K562 (cell line): ENCODE data around the gene ZCCHC24. TPM values are rescaled to one million over a fixed set of nuclear protein-coding genes. Genes with fewer than 3 reads are reported as not detected.
A peak's percentile ranks its signal among the peaks of the same experiment; 100 is the strongest.

Experiments
- ATAC-seq: fragments of 200-7000 bp; cut with Tn5 transposase; 3 replicates; pipeline ENCODE4 v1.9.1; 2020; ENCODE audit warnings: moderate library complexity
- BruUV-seq: library from RNA; stranded (reverse); fragments of 400-500 nt; replicated peaks from 2 replicates; lab custom pipeline; 2021; lab: Mats Ljungman, UMichigan
- CTCF ChIA-PET: fragments of 300-600 bp; formaldehyde crosslinking; extraction: SDS; loops from one replicate; lab custom pipeline; 2021; ENCODE audit warnings: low intra/inter-chr PET ratio; lab: Yijun Ruan, JAX
- POLR2A ChIA-PET: fragments of 300-600, 350-650 bp; sonication (Branson Sonifier 250); formaldehyde crosslinking; extraction: SDS; loops from one replicate; lab custom pipeline; 2021; ENCODE audit warnings: antibody characterized with exemption, inconsistent platforms; lab: Yijun Ruan, JAX
- DNase-seq, 4 experiments: peaks; one replicate each; pipeline versions ENCODE4 v3.0.0 to v3.0.0-alpha.2; 2011 to 2018; ENCODE audit warnings: low spot score in 3 of 4, mixed read lengths in 3 of 4; ENCODE audit errors: extremely low read depth in 1 of 4
- FAIRE-seq: peaks from 2 replicates; lab custom pipeline; 2011; peaks lifted over from hg19 to GRCh38; lab: Jason Lieb, UNC
- H2AFZ ChIP-seq: 2 replicates; pipeline ENCODE4 v1.6.0; 2011; ENCODE audit warnings: low read depth, low read length, control low read depth, inconsistent platforms
- H3K27ac ChIP-seq: fragments of 200-600 bp; 3 replicates; pipeline ENCODE4 v1.8.0; 2011; ENCODE audit warnings: low read depth, mild to moderate bottlenecking, control low read depth, inconsistent platforms, low read length, moderate library complexity, mixed read lengths; ENCODE audit errors: extremely low read depth
- H3K27me3 ChIP-seq, 2 experiments: fragments of 300-600 bp in 1 of 2; 2 replicates in 1 of 2; 3 replicates in 1 of 2; pipeline versions ENCODE4 v1.6.0 to v1.8.0; 2011; ENCODE audit warnings: inconsistent platforms in 2 of 2, low read length in 2 of 2, mild to moderate bottlenecking in 1 of 2, mixed read lengths in 1 of 2, moderate library complexity in 1 of 2; ENCODE audit not compliant: control insufficient read depth in 2 of 2, insufficient read depth in 2 of 2
- H3K36me3 ChIP-seq: fragments of 300-600 bp; 3 replicates; pipeline ENCODE4 v1.8.0; 2011; ENCODE audit warnings: mild to moderate bottlenecking, low read length, inconsistent platforms; ENCODE audit not compliant: control insufficient read depth, insufficient read depth
- H3K4me1 ChIP-seq, 2 experiments: fragments of 200-600 bp in 1 of 2; replicated peaks in 1 of 2; 2 replicates in 1 of 2; 3 replicates in 1 of 2; pipeline versions ENCODE4 v1.5.1 to v1.8.0; 2011; ENCODE audit warnings: inconsistent platforms in 2 of 2, low read length in 2 of 2, mild to moderate bottlenecking in 1 of 2, mixed read lengths in 1 of 2, moderate library complexity in 1 of 2; ENCODE audit not compliant: control insufficient read depth in 2 of 2, insufficient read depth in 2 of 2
- H3K4me2 ChIP-seq: 2 replicates; pipeline ENCODE4 v1.6.1; 2011; ENCODE audit warnings: low read length, control low read depth, inconsistent platforms, mixed read lengths; ENCODE audit not compliant: insufficient read depth
- H3K4me3 ChIP-seq: fragments of 200-600 bp; sonication (generic), shearing (Covaris generic); 2 replicates; pipeline ENCODE4 v1.5.1; 2016; ENCODE audit warnings: control low read depth, inconsistent platforms
- H3K79me2 ChIP-seq: fragments of 200-600 bp; 3 replicates; pipeline ENCODE4 v1.8.0; 2011; ENCODE audit warnings: low read length, inconsistent platforms; ENCODE audit not compliant: control insufficient read depth, insufficient read depth
- H3K9ac ChIP-seq, 2 experiments: 2 replicates each; pipeline versions ENCODE4 v1.6.0 to v1.6.1; 2011; ENCODE audit warnings: low read depth in 2 of 2, low read length in 2 of 2, control low read depth in 1 of 2, inconsistent platforms in 1 of 2, mild to moderate bottlenecking in 1 of 2, mixed read lengths in 1 of 2; ENCODE audit not compliant: insufficient read depth in 1 of 2
- H3K9me1 ChIP-seq: one replicate; pipeline ENCODE4 v1.6.0; 2011; ENCODE audit warnings: inconsistent platforms, mild to moderate bottlenecking, low read length, moderate library complexity; ENCODE audit not compliant: control insufficient read depth, insufficient read depth
- H3K9me3 ChIP-seq: replicated peaks from 2 replicates; pipeline ENCODE4 v1.5.1; 2011; ENCODE audit warnings: low read depth, low read length, inconsistent platforms; ENCODE audit not compliant: control insufficient read depth, insufficient read depth
- H4K20me1 ChIP-seq: replicated peaks from 2 replicates; pipeline ENCODE4 v1.6.1; 2011; ENCODE audit warnings: low read length, inconsistent platforms, mixed read lengths; ENCODE audit not compliant: control insufficient read depth, insufficient read depth
- MEF2D ChIP-seq: conservative IDR thresholded peaks from 2 replicates; pipeline ENCODE4 v1.6.1; 2016; ENCODE audit warnings: low read depth, missing genetic modification characterization, missing compliant biosample characterization
- NELFE ChIP-seq: IDR thresholded peaks from 2 replicates; pipeline ENCODE4 v1.6.1; 2011; ENCODE audit warnings: mild to moderate bottlenecking; ENCODE audit not compliant: insufficient read depth, insufficient read length
- RCOR1 ChIP-seq, 2 experiments: IDR thresholded peaks; 2 replicates each; pipeline ENCODE4 v1.6.1; 2012; ENCODE audit warnings: low read depth in 2 of 2, low read length in 2 of 2, borderline replicate concordance in 1 of 2, improper control_type of control experiment in 1 of 2
- TCF15 ChIP-seq: fragments of 250-450 bp; sonication (Bioruptor Pico); IDR thresholded peaks from 2 replicates; pipeline ENCODE4 v1.8.0; 2022; ENCODE audit warnings: moderate library complexity, mild to moderate bottlenecking, inconsistent platforms
- ZNF124 ChIP-seq: sonication (generic); formaldehyde crosslinking; IDR thresholded peaks from 2 replicates; pipeline ENCODE4 v1.8.1; 2022; ENCODE audit warnings: missing genetic modification reagents
- ZNF24 ChIP-seq: fragments of 450-650 bp; IDR thresholded peaks from 2 replicates; pipeline ENCODE4 v1.6.1; 2016
- ZNF778 ChIP-seq: fragments of 450-650 bp; formaldehyde crosslinking; IDR thresholded peaks from 2 replicates; pipeline ENCODE4 v1.4.0; 2020; ENCODE audit warnings: mild to moderate bottlenecking, moderate library complexity
- WGBS: fragments of 100-300 bp; shearing (Covaris generic); methylation state at CpG from one replicate; pipeline ENCODE4 v1.1.6; 2016; ENCODE audit warnings: low coverage, mixed read lengths; ENCODE audit not compliant: insufficient coverage; ENCODE audit errors: missing lambda C conversion rate; 5-methylcytosine and 5-hydroxymethylcytosine counted together
- in situ Hi-C: fragments of 300-500 bp; cut with MboI; formaldehyde crosslinking; loops from 4 replicates; pipeline ENCODE4 v1.15.0; 2018; ENCODE audit warnings: inconsistent platforms, mixed read lengths
- intact Hi-C: fragments of 100-400 bp; cut with micrococcal nuclease; formaldehyde crosslinking; loops from 2 replicates; pipeline ENCODE4 v1.14.2; 2022
- polyA plus RNA-seq, 8 experiments: library from polyadenylated mRNA; depleted of rRNA in 4 of 8; stranded (reverse) in 5 of 8; unstranded in 3 of 8; fragments of >200 nt; fragmentation: Nextera tagmentation in 2 of 8; fragmentation: Illumina TruSeq in 1 of 8; extraction: Ambion mirVana in 2 of 8; extraction: Trizol in 1 of 8; gene quantifications; 2 replicates each; pipeline versions ENCODE4 v1.2.1 to v1.2.3, GENCODE V29; 2011 to 2014; ENCODE audit warnings: inconsistent platforms in 1 of 8, missing spikeins in 1 of 8
- total RNA-seq, 7 experiments: library from RNA; depleted of rRNA in 6 of 7; stranded (reverse); fragments of >200 nt in 6 of 7; fragmentation: Illumina TruSeq in 2 of 7; extraction: Trizol in 2 of 7; gene quantifications; 2 replicates each; pipeline versions ENCODE4 v1.2.1 to v1.2.3, GENCODE V29; 2011 to 2021; ENCODE audit warnings: low replicate concordance in 1 of 7
- TF ChIP-seq, protein P1 (sequence below): fragments of 250-450 bp; sonication (Bioruptor Pico); IDR thresholded peaks from 2 replicates; pipeline ENCODE4 v1.4.0; 2020; ENCODE audit warnings: mild to moderate bottlenecking, moderate library complexity

Gene ZCCHC24
- total and polyA plus RNA-seq, 9 of the 15 experiments (the other 6 are each of a cell fraction or from before 2014, with no cell fraction given) = 0.84 to 11.0 (median 4.6) TPM

GRCh38 chr10:79458483-79458882 is 13.1 kb upstream of the ZCCHC24 start:
- no peak overlapping the region for H2AFZ ChIP-seq
- TF ChIP-seq, protein P1, sequence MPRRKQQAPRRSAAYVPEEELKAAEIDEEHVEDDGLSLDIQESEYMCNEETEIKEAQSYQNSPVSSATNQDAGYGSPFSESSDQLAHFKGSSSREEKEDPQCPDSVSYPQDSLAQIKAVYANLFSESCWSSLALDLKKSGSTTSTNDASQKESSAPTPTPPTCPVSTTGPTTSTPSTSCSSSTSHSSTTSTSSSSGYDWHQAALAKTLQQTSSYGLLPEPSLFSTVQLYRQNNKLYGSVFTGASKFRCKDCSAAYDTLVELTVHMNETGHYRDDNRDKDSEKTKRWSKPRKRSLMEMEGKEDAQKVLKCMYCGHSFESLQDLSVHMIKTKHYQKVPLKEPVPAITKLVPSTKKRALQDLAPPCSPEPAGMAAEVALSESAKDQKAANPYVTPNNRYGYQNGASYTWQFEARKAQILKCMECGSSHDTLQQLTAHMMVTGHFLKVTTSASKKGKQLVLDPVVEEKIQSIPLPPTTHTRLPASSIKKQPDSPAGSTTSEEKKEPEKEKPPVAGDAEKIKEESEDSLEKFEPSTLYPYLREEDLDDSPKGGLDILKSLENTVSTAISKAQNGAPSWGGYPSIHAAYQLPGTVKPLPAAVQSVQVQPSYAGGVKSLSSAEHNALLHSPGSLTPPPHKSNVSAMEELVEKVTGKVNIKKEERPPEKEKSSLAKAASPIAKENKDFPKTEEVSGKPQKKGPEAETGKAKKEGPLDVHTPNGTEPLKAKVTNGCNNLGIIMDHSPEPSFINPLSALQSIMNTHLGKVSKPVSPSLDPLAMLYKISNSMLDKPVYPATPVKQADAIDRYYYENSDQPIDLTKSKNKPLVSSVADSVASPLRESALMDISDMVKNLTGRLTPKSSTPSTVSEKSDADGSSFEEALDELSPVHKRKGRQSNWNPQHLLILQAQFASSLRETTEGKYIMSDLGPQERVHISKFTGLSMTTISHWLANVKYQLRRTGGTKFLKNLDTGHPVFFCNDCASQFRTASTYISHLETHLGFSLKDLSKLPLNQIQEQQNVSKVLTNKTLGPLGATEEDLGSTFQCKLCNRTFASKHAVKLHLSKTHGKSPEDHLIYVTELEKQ (CRISPR knock-in tag) = no peak
- TF ChIP-seq TCF15 (CRISPR knock-in tag) (no peak), ZNF124 (CRISPR knock-in tag) (no peak), ZNF24 (no peak), NELFE (no peak), ZNF778 (CRISPR knock-in tag) (no peak), RCOR1 (IDR thresholded peaks at IDR 0.05; ENCODE audit: borderline replicate concordance in 1 of 2, low read depth in 2 of 2, low read length in 2 of 2) (no peak), MEF2D (no peak)
- TF ChIP-seq, all 486 proteins: peak for 0
- no peak for DNase-seq
- Histone ChIP-seq H3K9me1 (no peaks in the 10 kb centered on the region), H3K9me3 (no peaks in the 10 kb centered on the region), H3K79me2 (no peaks in the 10 kb centered on the region), H3K4me2 (0 out of 2 replicates have a peak overlapping the region, but pooled peaks have one; percentile 17), H3K36me3 (no peaks in the 10 kb centered on the region), H4K20me1 (no peaks in the 10 kb centered on the region), H3K27ac (no peak overlapping the region), H3K4me3 (no peak overlapping the region), H3K27me3 (peaks cover 2 to 25% of the 10 kb centered on the region in 2 experiments; a peak in 3 of 5 replicates), H3K4me1 (peaks cover 0 to 8% of the 10 kb centered on the region in 2 experiments; a peak in 3 of 5 replicates), H3K9ac (peak overlapping the region in 1 of 2 experiments; percentile 53; a peak in 1 of 4 replicates)
- peak; percentile 32 for FAIRE-seq
- BruUV-seq = no TSS peak
- ChIA-PET CTCF (interaction anchor here (0.6 kb wide), 1 partner anchor 83 kb away, joined by 3 read pairs; no protein-coding TSS in a partner anchor), POLR2A (interaction anchor here (0.6 to 1.6 kb wide), 2 partner anchors 10 to 13 kb away, joined by 4 to 6 read pairs; partner anchors contain the start of gene ZCCHC24)
- intact Hi-C loops (no loop called here), in situ Hi-C loops (no loop called here)
- 12% methylated on average over 4 of the region's 4 CpGs for WGBS
- no peak; the same call in 2 of the 3 replicates for ATAC-seq
